ENCODE data around the gene CBL.

DNA sequence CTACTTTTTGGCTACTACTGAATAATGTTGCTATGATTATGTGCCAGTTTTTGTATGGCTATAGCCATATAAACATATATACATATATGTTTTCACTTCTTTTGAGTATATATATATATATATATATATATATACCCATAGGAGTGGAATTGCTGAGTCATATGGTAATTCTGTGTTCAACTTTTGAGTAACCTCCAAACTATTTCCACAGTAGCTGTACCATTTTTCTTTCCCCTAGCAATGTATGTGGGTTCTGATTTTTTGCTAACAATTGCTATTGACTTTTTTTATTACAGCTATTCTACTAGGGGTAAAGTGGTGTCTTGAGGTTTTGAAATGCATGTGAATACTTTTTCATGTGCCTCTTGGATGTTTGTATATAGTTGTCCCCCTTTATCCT is 30.4 kb downstream of the CBL start:
- TF ChIP-seq, protein P1, sequence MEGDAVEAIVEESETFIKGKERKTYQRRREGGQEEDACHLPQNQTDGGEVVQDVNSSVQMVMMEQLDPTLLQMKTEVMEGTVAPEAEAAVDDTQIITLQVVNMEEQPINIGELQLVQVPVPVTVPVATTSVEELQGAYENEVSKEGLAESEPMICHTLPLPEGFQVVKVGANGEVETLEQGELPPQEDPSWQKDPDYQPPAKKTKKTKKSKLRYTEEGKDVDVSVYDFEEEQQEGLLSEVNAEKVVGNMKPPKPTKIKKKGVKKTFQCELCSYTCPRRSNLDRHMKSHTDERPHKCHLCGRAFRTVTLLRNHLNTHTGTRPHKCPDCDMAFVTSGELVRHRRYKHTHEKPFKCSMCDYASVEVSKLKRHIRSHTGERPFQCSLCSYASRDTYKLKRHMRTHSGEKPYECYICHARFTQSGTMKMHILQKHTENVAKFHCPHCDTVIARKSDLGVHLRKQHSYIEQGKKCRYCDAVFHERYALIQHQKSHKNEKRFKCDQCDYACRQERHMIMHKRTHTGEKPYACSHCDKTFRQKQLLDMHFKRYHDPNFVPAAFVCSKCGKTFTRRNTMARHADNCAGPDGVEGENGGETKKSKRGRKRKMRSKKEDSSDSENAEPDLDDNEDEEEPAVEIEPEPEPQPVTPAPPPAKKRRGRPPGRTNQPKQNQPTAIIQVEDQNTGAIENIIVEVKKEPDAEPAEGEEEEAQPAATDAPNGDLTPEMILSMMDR (tag by site-specific recombination; IDR thresholded peaks at IDR 0.05), result no peak
- TF ChIP-seq, protein P2, sequence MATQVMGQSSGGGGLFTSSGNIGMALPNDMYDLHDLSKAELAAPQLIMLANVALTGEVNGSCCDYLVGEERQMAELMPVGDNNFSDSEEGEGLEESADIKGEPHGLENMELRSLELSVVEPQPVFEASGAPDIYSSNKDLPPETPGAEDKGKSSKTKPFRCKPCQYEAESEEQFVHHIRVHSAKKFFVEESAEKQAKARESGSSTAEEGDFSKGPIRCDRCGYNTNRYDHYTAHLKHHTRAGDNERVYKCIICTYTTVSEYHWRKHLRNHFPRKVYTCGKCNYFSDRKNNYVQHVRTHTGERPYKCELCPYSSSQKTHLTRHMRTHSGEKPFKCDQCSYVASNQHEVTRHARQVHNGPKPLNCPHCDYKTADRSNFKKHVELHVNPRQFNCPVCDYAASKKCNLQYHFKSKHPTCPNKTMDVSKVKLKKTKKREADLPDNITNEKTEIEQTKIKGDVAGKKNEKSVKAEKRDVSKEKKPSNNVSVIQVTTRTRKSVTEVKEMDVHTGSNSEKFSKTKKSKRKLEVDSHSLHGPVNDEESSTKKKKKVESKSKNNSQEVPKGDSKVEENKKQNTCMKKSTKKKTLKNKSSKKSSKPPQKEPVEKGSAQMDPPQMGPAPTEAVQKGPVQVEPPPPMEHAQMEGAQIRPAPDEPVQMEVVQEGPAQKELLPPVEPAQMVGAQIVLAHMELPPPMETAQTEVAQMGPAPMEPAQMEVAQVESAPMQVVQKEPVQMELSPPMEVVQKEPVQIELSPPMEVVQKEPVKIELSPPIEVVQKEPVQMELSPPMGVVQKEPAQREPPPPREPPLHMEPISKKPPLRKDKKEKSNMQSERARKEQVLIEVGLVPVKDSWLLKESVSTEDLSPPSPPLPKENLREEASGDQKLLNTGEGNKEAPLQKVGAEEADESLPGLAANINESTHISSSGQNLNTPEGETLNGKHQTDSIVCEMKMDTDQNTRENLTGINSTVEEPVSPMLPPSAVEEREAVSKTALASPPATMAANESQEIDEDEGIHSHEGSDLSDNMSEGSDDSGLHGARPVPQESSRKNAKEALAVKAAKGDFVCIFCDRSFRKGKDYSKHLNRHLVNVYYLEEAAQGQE (tag by site-specific recombination; IDR thresholded peaks at IDR 0.05), result no peak
- TF ChIP-seq KLF16 (tag by site-specific recombination; IDR thresholded peaks at IDR 0.05) (no peak), ZIC2 (tag by site-specific recombination; IDR thresholded peaks at IDR 0.05) (no peak), ZNF37A (tag by site-specific recombination; IDR thresholded peaks at IDR 0.05) (no peak)
- TF ChIP-seq, protein P3, sequence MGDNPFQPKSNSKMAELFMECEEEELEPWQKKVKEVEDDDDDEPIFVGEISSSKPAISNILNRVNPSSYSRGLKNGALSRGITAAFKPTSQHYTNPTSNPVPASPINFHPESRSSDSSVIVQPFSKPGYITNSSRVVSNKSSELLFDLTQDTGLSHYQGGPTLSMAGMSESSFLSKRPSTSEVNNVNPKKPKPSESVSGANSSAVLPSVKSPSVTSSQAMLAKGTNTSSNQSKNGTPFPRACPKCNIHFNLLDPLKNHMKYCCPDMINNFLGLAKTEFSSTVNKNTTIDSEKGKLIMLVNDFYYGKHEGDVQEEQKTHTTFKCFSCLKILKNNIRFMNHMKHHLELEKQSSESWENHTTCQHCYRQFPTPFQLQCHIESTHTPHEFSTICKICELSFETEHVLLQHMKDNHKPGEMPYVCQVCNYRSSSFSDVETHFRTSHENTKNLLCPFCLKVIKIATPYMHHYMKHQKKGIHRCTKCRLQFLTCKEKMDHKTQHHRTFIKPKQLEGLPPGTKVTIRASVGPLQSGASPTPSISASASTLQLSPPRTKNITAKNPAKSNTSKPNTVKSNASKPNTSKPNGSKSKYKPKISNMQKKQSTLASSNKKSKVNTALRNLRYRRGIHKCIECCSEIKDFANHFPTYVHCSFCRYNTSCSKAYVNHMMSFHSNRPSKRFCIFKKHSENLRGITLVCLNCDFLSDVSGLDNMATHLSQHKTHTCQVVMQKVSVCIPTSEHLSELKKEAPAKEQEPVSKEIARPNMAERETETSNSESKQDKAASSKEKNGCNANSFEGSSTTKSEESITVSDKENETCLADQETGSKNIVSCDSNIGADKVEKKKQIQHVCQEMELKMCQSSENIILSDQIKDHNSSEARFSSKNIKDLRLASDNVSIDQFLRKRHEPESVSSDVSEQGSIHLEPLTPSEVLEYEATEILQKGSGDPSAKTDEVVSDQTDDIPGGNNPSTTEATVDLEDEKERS (tag by site-specific recombination; IDR thresholded peaks at IDR 0.05), result no peak
- TF ChIP-seq, protein P4, sequence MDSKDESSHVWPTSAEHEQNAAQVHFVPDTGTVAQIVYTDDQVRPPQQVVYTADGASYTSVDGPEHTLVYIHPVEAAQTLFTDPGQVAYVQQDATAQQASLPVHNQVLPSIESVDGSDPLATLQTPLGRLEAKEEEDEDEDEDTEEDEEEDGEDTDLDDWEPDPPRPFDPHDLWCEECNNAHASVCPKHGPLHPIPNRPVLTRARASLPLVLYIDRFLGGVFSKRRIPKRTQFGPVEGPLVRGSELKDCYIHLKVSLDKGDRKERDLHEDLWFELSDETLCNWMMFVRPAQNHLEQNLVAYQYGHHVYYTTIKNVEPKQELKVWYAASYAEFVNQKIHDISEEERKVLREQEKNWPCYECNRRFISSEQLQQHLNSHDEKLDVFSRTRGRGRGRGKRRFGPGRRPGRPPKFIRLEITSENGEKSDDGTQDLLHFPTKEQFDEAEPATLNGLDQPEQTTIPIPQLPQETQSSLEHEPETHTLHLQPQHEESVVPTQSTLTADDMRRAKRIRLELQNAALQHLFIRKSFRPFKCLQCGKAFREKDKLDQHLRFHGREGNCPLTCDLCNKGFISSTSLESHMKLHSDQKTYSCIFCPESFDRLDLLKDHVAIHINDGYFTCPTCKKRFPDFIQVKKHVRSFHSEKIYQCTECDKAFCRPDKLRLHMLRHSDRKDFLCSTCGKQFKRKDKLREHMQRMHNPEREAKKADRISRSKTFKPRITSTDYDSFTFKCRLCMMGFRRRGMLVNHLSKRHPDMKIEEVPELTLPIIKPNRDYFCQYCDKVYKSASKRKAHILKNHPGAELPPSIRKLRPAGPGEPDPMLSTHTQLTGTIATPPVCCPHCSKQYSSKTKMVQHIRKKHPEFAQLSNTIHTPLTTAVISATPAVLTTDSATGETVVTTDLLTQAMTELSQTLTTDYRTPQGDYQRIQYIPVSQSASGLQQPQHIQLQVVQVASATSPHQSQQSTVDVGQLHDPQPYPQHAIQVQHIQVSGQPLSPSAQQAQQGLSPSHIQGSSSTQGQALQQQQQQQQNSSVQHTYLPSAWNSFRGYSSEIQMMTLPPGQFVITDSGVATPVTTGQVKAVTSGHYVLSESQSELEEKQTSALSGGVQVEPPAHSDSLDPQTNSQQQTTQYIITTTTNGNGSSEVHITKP (tag by site-specific recombination; IDR thresholded peaks at IDR 0.05), result no peak
